ENCODE measurements around the gene ATL2.

GRCh38 chr2:38409156-38410102, 32.4 kb upstream of the ATL2 start:
- TF ChIP-seq CTCF (IDR thresholded peaks at IDR 0.05) (no peak), EP300 (IDR thresholded peaks at IDR 0.05) (no peak), POLR2A (IDR thresholded peaks at IDR 0.05) (no peak)
